GM12865 (cell line): ENCODE data around the gene XIRP2.

Source experiments
- DNase-seq: peaks from one replicate; pipeline ENCODE4 v3.0.0; 2010; ENCODE audit warnings: low read depth
- H3K4me3 ChIP-seq: 2 replicates; pipeline ENCODE4 v1.5.1; 2011; ENCODE audit warnings: mild to moderate bottlenecking, low read depth, low read length, control low read depth
- CTCF ChIP-seq: IDR thresholded peaks from 2 replicates; pipeline ENCODE4 v1.5.1; 2011; ENCODE audit warnings: low read length, control low read depth, low read depth, inconsistent platforms; ENCODE audit not compliant: insufficient read depth; ENCODE audit errors: missing control alignments

Gene XIRP2

GRCh38 chr2:167127135-167127534 lies 238.9 kb downstream of the XIRP2 start:
- DNase-seq: peak; percentile 4
- TF ChIP-seq CTCF: no peak
- H3K4me3 ChIP-seq: no peak overlapping the region

GRCh38 chr2:167128130-167128529 lies 239.8 kb downstream of the XIRP2 start:
- no peak overlapping the region for H3K4me3 ChIP-seq
- DNase-seq: no peak
- no peak for TF ChIP-seq CTCF

GRCh38 chr2:167132066-167132465 lies 243.8 kb downstream of the XIRP2 start:
- no peak for TF ChIP-seq CTCF
- DNase-seq: no peak
- H3K4me3 ChIP-seq: no peak overlapping the region

- no peak for DNase-seq
- no peak for TF ChIP-seq CTCF
- no peak overlapping the region for H3K4me3 ChIP-seq
These were observed 244.8 kb downstream of the XIRP2 start for GRCh38 chr2:167132906-167133555.

- TF ChIP-seq CTCF: no peak
- no peak for DNase-seq
- no peak overlapping the region for H3K4me3 ChIP-seq
These were observed 245.3 kb downstream of the XIRP2 start for GRCh38 chr2:167133614-167134013.

GRCh38 chr2:167134381-167135072 lies 246.2 kb downstream of the XIRP2 start:
- TF ChIP-seq CTCF: no peak
- no peak for DNase-seq
- H3K4me3 ChIP-seq: no peak overlapping the region
